ENCODE measurements around the gene OR2V2.

Gene OR2V2

DNA sequence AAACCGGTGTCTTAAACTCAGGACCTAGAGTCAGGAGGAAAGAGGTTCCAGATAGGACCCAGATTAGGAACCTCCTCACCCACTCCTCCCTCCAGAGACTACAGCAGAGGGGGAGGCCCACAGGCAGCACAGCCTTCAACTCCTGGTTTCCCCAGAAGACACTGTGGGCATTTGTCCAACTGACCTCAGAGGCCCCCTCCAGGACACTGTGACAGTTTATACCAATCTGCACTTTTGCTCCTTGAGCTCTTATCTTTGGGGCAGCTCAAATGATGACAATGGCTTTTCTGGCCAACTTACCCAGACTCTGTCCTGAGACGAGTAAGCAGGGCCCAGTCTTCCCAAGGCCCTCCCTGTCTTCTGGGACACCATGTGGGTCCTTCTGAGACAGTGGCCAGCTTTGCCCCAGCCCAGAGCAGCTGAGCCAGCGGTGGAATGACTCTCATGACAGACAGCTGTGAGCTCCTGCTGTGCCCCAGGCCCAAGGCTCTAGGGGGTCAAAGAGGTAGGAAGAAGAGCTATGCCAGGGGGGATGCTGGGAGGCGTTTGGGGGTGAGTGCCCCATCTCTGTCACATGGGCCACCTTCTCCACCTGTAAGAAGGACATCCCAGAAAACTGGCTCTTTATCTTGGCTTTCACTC is 14.3 kb downstream of the OR2V2 start:
- Histone ChIP-seq H3K27ac (replicated peaks) (no peak overlapping the region), H3K4me3 (replicated peaks; ENCODE audit: insufficient read depth, low read length) (no peak overlapping the region), H3K27me3 (ENCODE audit: insufficient read depth, poor library complexity, severe bottlenecking) (peaks cover 3% of the 10 kb centered on the region)
- TF ChIP-seq, protein P1, sequence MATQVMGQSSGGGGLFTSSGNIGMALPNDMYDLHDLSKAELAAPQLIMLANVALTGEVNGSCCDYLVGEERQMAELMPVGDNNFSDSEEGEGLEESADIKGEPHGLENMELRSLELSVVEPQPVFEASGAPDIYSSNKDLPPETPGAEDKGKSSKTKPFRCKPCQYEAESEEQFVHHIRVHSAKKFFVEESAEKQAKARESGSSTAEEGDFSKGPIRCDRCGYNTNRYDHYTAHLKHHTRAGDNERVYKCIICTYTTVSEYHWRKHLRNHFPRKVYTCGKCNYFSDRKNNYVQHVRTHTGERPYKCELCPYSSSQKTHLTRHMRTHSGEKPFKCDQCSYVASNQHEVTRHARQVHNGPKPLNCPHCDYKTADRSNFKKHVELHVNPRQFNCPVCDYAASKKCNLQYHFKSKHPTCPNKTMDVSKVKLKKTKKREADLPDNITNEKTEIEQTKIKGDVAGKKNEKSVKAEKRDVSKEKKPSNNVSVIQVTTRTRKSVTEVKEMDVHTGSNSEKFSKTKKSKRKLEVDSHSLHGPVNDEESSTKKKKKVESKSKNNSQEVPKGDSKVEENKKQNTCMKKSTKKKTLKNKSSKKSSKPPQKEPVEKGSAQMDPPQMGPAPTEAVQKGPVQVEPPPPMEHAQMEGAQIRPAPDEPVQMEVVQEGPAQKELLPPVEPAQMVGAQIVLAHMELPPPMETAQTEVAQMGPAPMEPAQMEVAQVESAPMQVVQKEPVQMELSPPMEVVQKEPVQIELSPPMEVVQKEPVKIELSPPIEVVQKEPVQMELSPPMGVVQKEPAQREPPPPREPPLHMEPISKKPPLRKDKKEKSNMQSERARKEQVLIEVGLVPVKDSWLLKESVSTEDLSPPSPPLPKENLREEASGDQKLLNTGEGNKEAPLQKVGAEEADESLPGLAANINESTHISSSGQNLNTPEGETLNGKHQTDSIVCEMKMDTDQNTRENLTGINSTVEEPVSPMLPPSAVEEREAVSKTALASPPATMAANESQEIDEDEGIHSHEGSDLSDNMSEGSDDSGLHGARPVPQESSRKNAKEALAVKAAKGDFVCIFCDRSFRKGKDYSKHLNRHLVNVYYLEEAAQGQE (IDR thresholded peaks at IDR 0.05; ENCODE audit: insufficient replicate concordance, low read depth): no peak
- TF ChIP-seq GABPA (IDR thresholded peaks at IDR 0.05; ENCODE audit: low read depth) (no peak), SPI1 (IDR thresholded peaks at IDR 0.05; ENCODE audit: borderline replicate concordance, low read depth) (no peak), POLR2AphosphoS5 (IDR thresholded peaks at IDR 0.05; ENCODE audit: low read depth) (no peak)
- TF ChIP-seq, protein P2, sequence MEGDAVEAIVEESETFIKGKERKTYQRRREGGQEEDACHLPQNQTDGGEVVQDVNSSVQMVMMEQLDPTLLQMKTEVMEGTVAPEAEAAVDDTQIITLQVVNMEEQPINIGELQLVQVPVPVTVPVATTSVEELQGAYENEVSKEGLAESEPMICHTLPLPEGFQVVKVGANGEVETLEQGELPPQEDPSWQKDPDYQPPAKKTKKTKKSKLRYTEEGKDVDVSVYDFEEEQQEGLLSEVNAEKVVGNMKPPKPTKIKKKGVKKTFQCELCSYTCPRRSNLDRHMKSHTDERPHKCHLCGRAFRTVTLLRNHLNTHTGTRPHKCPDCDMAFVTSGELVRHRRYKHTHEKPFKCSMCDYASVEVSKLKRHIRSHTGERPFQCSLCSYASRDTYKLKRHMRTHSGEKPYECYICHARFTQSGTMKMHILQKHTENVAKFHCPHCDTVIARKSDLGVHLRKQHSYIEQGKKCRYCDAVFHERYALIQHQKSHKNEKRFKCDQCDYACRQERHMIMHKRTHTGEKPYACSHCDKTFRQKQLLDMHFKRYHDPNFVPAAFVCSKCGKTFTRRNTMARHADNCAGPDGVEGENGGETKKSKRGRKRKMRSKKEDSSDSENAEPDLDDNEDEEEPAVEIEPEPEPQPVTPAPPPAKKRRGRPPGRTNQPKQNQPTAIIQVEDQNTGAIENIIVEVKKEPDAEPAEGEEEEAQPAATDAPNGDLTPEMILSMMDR (IDR thresholded peaks at IDR 0.05; ENCODE audit: insufficient read depth, low read length): no peak
- no peak for DNase-seq (ENCODE audit: low read depth in 1 of 2, low spot score in 1 of 2)

- H3K4me3 ChIP-seq (replicated peaks; ENCODE audit: insufficient read depth, low read length): peak overlapping the region; percentile 19; the same call in 1 of the 2 replicates
- TF ChIP-seq GABPA (IDR thresholded peaks at IDR 0.05; ENCODE audit: low read depth): no peak
- TF ChIP-seq, protein P2 (IDR thresholded peaks at IDR 0.05; ENCODE audit: insufficient read depth, low read length): no peak
- peak; percentile 28; the same call in 1 of the 2 replicates for TF ChIP-seq SPI1 (IDR thresholded peaks at IDR 0.05; ENCODE audit: borderline replicate concordance, low read depth)
- TF ChIP-seq, protein P1 (IDR thresholded peaks at IDR 0.05; ENCODE audit: insufficient replicate concordance, low read depth): no peak
- TF ChIP-seq POLR2AphosphoS5 (IDR thresholded peaks at IDR 0.05; ENCODE audit: low read depth): no peak
- peaks cover 3% of the 10 kb centered on the region for H3K27me3 ChIP-seq (ENCODE audit: insufficient read depth, poor library complexity, severe bottlenecking)
- DNase-seq (ENCODE audit: low read depth in 1 of 2, low spot score in 1 of 2): peak in 1 of 2 experiments; percentile 29
- peak overlapping the region; percentile 50 for H3K27ac ChIP-seq (replicated peaks)
Observed at GRCh38 chr5:181163487-181164075, 16.2 kb downstream of the OR2V2 start.

GRCh38 chr5:181164076-181164952 is 16.9 kb downstream of the OR2V2 start:
- TF ChIP-seq, protein P2 (IDR thresholded peaks at IDR 0.05; ENCODE audit: insufficient read depth, low read length): no peak
- Histone ChIP-seq H3K27ac (replicated peaks) (no peak overlapping the region; the same call in 1 of the 2 replicates), H3K27me3 (ENCODE audit: insufficient read depth, poor library complexity, severe bottlenecking) (peaks cover 10% of the 10 kb centered on the region), H3K4me3 (replicated peaks; ENCODE audit: insufficient read depth, low read length) (no peak overlapping the region)
- DNase-seq (ENCODE audit: low read depth in 1 of 2, low spot score in 1 of 2): no peak
